ENCODE measurements around the gene SH2D3A.
"Not testable (repeated sequence)": the region's sequence is repeated elsewhere in the genome, so short reads cannot be mapped to it uniquely, and the experiment has no call there.

SH2D3A gene

GRCh38 chr19:6773323-6773931 lies 6.2 kb upstream of the SH2D3A start:
- Mint-ChIP-seq H3K4me3 (no peak overlapping the region), H3K27ac (no peak overlapping the region), H3K9me3 (peaks cover 22% of the 10 kb centered on the region), H3K27me3 (ENCODE audit: low read depth, poor library complexity) (peaks cover 24% of the 10 kb centered on the region), H3K4me1 (no peaks in the 10 kb centered on the region), H3K36me3 (ENCODE audit: low read depth) (no peaks in the 10 kb centered on the region)
- DNase-seq, result no peak
- TF ChIP-seq, protein P1, sequence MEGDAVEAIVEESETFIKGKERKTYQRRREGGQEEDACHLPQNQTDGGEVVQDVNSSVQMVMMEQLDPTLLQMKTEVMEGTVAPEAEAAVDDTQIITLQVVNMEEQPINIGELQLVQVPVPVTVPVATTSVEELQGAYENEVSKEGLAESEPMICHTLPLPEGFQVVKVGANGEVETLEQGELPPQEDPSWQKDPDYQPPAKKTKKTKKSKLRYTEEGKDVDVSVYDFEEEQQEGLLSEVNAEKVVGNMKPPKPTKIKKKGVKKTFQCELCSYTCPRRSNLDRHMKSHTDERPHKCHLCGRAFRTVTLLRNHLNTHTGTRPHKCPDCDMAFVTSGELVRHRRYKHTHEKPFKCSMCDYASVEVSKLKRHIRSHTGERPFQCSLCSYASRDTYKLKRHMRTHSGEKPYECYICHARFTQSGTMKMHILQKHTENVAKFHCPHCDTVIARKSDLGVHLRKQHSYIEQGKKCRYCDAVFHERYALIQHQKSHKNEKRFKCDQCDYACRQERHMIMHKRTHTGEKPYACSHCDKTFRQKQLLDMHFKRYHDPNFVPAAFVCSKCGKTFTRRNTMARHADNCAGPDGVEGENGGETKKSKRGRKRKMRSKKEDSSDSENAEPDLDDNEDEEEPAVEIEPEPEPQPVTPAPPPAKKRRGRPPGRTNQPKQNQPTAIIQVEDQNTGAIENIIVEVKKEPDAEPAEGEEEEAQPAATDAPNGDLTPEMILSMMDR (IDR thresholded peaks at IDR 0.05), result no peak

DNA sequence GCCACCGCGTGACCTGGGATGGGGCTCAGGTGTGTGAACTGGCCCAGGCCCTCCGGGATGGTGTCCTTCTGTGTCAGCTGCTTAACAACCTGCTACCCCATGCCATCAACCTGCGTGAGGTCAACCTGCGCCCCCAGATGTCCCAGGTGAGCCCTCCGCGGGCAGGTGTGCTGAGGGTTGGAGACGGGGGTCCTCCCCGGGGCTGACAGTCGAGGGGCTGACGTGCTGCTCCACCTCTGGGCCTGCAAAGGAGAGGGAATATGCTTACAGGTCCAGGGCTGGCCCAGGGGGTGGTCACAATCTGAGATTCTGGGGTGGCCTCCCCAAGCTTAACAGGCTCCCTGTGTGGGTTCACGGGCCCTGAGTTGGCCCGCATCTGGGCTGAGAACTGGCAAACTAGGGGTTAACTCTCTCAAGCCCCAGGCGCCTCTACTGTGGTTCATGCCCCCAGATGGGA lies 5.7 kb upstream of the SH2D3A start:
- H3K27me3 Mint-ChIP-seq (ENCODE audit: low read depth, poor library complexity), result peaks cover 24% of the 10 kb centered on the region
- H3K9me3 Mint-ChIP-seq, result peaks cover 22% of the 10 kb centered on the region
- no peak for DNase-seq
- no peak overlapping the region for H3K4me3 Mint-ChIP-seq
- TF ChIP-seq, protein P1 (IDR thresholded peaks at IDR 0.05), result no peak
- H3K27ac Mint-ChIP-seq, result no peak overlapping the region
- no peaks in the 10 kb centered on the region for H3K4me1 Mint-ChIP-seq
- H3K36me3 Mint-ChIP-seq (ENCODE audit: low read depth), result no peaks in the 10 kb centered on the region

GRCh38 chr19:6772028-6772865 lies 5.0 kb upstream of the SH2D3A start, which contains the start of gene VAV1:
TSS of gene VAV1 (plus strand) at chr19:6772708. CDS start at chr19:6772808, 100 bp downstream.
- H3K4me1 Mint-ChIP-seq, result peaks cover 5% of the 10 kb centered on the region
- TF ChIP-seq, protein P1 (IDR thresholded peaks at IDR 0.05), result no peak
- no peaks in the 10 kb centered on the region for H3K36me3 Mint-ChIP-seq (ENCODE audit: low read depth)
- no peak within 1 kb of the TSS for H3K4me3 Mint-ChIP-seq
- DNase-seq, result no peak
- H3K27me3 Mint-ChIP-seq (ENCODE audit: low read depth, poor library complexity), result peaks cover 30% of the 10 kb centered on the region
- H3K27ac Mint-ChIP-seq, result no peak within 1 kb of the TSS
- H3K9me3 Mint-ChIP-seq, result peaks cover 20% of the 10 kb centered on the region

- Mint-ChIP-seq H3K27me3 (ENCODE audit: low read depth, poor library complexity) (peaks cover 36% of the 10 kb centered on the region), H3K9me3 (peaks cover 16% of the 10 kb centered on the region)
- H3K4me3 Mint-ChIP-seq; H3K36me3 Mint-ChIP-seq (ENCODE audit: low read depth); H3K4me1 Mint-ChIP-seq; H3K27ac Mint-ChIP-seq; DNase-seq: not testable (repeated sequence)
Measured at GRCh38 chr19:6771648-6772027, 4.4 kb upstream of the SH2D3A start.

DNA sequence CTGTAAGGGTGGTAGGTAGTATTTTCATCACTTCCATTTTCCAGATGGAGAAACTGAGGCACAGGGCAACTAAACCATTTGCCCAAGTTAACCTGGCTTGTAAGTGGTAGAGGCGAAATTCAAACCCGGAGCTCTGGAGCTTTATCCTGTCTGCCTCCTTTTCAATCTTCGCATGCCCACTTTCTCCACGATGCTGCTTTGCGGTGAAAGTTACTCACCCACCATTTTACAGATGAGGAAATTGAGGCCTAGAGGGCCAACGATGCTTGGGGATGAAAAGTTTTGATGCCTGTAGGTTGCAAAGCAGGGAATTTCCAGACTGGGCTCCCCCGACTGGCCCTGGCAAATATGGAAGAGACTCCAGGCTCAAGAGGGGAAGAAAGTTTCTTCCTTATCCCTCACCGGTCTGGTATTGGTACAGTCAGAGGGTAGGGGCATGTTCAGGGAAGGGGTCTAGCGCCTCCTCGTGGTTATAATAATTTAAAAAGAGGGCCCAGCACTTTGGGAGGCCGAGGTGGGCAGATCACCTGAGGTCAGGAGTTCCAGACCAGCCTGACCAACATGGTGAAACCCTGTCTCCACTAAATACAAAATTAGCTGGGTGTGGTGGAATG lies 1.9 kb upstream of the SH2D3A start:
- Mint-ChIP-seq H3K27ac (no peak overlapping the region), H3K4me3 (no peak overlapping the region), H3K27me3 (ENCODE audit: low read depth, poor library complexity) (peaks cover 54% of the 10 kb centered on the region), H3K36me3 (ENCODE audit: low read depth) (no peaks in the 10 kb centered on the region), H3K4me1 (peaks cover 16% of the 10 kb centered on the region), H3K9me3 (peaks cover 4% of the 10 kb centered on the region)
- DNase-seq, result no peak
- TF ChIP-seq, protein P1 (IDR thresholded peaks at IDR 0.05), result peak; percentile 43

- no peaks in the 10 kb centered on the region for H3K36me3 Mint-ChIP-seq (ENCODE audit: low read depth)
- TF ChIP-seq, protein P1 (IDR thresholded peaks at IDR 0.05), result no peak
- H3K9me3 Mint-ChIP-seq, result peaks cover 4% of the 10 kb centered on the region
- no peak for DNase-seq
- no peak overlapping the region for H3K4me3 Mint-ChIP-seq
- no peak overlapping the region for H3K27ac Mint-ChIP-seq
- H3K27me3 Mint-ChIP-seq (ENCODE audit: low read depth, poor library complexity), result peaks cover 54% of the 10 kb centered on the region
- H3K4me1 Mint-ChIP-seq, result peaks cover 16% of the 10 kb centered on the region
Measured at GRCh38 chr19:6768236-6768785, 1.1 kb upstream of the SH2D3A start.

All from nephron progenitor cell (in vitro differentiated cells).